Fibroblast of the aortic adventitia (primary cell): ENCODE results near the gene PMEPA1. TPM values are rescaled to one million over a fixed set of nuclear protein-coding genes. Genes with fewer than 3 reads are reported as not detected.

Experiments used
- DNase-seq: peaks from one replicate; pipeline ENCODE4 v3.0.0-alpha.2; 2010; ENCODE audit warnings: low read depth
- H3K4me3 ChIP-seq: 2 replicates; pipeline ENCODE4 v1.5.1; 2011; ENCODE audit warnings: low read depth, mild to moderate bottlenecking, control low read depth, low read length, moderate library complexity
- CTCF ChIP-seq: IDR thresholded peaks from 2 replicates; pipeline ENCODE4 v1.5.1; 2011; ENCODE audit warnings: mild to moderate bottlenecking, low read length, control low read depth, inconsistent platforms; ENCODE audit not compliant: insufficient read depth
- total RNA-seq: library from RNA; depleted of rRNA; stranded (reverse); fragments of >200 nt; gene quantifications from 2 replicates; pipeline ENCODE4 v1.2.3, GENCODE V29; 2012; ENCODE audit warnings: low replicate concordance

PMEPA1 gene
- total RNA-seq, 1 donor: 1.4 TPM

DNA sequence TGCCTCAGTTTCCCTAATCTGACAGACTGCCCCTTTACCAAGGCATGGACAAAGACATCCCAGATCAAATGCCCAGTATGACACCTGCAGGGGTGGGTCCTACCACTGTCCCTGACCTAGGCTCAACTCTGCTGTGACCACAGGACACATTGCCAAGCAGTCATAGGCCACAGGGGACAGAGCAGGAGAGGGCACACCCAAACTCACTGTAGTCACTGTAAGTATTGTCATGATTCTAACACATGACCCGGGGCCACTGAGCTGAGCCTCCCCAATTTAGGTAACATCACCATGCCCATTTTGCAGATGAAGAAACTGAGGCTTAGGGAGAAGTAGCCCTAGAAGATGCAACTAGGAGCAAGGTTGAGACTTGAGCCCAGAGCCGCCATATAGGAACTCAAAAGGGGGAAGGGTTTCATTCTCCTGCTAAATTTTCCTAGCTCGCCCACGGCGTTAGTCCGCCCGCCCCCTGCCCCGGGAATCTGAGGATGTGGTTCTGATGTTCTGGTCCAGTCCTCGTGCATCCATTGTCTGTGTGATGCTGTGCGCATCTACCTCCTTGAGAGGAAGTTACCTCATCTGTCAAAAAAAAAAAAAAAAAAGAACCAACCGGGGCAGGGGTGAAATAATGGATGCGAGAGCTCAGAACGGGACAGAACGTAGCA is 44.8 kb downstream of the PMEPA1 start:
- H3K4me3 ChIP-seq: no peak overlapping the region
- no peak for TF ChIP-seq CTCF
- DNase-seq: no peak

- no peak overlapping the region for H3K4me3 ChIP-seq
- TF ChIP-seq CTCF: no peak
- no peak for DNase-seq
These were observed 45.3 kb downstream of the PMEPA1 start for GRCh38 chr20:57664476-57664875.

DNA sequence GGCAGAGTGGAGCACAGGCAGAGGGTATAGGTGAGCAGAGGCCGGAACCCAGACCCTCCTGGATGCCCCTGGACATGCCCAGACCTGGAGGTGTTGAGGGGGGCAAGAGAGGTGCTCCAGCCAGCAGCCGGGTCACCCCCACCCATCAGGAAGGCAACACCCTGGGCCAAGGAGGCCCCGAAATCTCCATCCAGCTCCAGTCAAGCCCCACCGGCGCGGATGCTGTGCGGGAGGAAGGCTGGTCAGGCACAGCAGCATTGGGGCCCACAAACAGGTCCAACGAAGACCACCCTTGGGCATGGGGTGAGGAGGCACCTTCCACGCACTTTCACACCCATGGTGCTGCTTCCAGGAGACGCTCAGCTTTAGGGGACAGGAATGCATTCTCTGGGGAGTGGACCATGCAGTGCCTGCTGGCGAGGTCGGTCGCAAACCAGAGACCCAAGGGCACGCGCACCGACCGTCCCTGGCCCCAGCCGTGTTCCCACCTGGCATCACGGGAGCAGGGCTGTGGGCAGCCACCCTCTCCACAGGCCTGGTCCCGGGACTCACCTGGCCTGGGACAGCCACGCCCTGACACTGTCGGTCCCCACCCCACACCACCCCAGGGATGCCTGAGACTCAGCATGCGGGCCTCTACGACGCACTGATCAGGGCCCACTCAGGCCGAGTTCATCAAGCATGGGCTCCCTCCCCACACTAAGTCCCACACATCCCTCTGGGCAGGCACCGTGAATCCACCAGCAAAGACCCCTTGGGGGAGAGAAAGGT is 45.9 kb downstream of the PMEPA1 start:
- no peak for DNase-seq
- TF ChIP-seq CTCF: no peak
- no peak overlapping the region for H3K4me3 ChIP-seq

- no peak for DNase-seq
- no peak for TF ChIP-seq CTCF
- H3K4me3 ChIP-seq: no peak overlapping the region
These were observed 46.6 kb downstream of the PMEPA1 start for GRCh38 chr20:57663241-57663640.

DNA sequence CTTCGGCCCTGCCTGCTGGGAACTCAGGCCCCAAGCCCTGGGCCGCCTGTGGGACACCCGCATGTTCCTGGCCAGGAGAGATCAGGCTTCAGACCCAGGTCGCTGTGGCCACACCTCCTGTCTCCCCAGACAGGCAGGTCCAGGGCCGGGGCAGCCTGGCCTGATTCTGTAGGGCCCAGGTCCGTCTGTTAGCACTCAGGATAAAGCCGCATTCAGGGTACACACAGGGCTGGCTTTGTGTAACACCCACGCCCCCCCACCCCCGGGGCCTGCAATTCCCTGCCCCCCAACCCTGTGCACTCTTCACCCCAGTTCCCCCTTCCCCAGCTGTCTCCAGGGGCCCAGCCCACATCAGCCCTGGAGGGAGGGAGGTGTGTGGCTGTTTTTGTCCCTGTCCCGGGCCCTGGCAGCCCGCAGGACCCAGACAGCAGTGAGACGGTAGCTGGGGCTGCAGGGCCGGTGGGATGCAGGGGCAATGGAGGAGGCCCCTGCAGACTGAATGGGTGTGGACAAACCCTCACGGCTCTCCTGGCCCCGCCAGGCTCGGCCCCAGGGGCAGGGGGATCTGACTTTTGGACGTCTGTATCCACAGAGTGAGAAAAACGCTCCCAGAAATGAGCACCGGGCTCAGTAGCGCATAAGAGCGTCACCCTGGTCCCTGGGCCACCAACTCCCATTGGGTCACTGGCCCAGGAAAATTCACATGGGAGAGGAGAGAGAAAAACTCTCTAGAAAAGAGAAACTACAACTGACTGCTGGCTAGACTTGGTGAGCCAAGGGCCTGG is 47.2 kb downstream of the PMEPA1 start:
- no peak overlapping the region for H3K4me3 ChIP-seq
- DNase-seq: no peak

More for the DNA sequence above, 47.2 kb downstream of the PMEPA1 start:
- TF ChIP-seq CTCF: no peak
